GM21390 (cell line): ENCODE data around the gene PIK3C2G.

Experiments
- ATAC-seq: cut with Tn5 transposase; IDR thresholded peaks from one replicate; pipeline ENCODE4 v1.9.1; 2021; ENCODE audit not compliant: unreplicated experiment

PIK3C2G gene

GRCh38 chr12:18551701-18552100 lies 290.4 kb downstream of the PIK3C2G start:
- ATAC-seq: no peak

GRCh38 chr12:18552829-18553228 lies 291.5 kb downstream of the PIK3C2G start:
- ATAC-seq: no peak

DNA sequence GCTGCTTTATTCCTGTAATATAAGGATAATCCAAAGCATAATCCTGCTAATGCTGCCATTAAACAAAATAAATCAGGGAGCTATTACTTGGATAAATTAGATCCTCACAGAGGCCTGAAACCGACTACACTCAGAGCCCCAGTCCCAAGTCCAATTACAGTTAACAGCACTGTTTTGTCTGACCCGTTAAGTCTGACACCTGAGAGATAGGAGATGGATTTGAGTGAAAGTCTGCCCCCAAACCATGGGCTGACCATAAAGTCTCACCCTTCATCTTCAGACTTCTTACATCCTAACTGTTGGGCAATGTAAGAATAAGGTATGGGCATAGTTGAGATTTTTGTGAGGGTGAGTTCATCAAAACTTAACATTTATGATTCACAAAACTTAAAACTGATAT lies 294.8 kb downstream of the PIK3C2G start:
- no peak for ATAC-seq

GRCh38 chr12:18559242-18559641 lies 297.9 kb downstream of the PIK3C2G start:
- no peak for ATAC-seq

- ATAC-seq: no peak
These were observed 301.2 kb downstream of the PIK3C2G start for GRCh38 chr12:18562531-18562930.

- ATAC-seq: no peak
These were observed 303.0 kb downstream of the PIK3C2G start for GRCh38 chr12:18564306-18564705.

GRCh38 chr12:18567787-18568186 lies 306.5 kb downstream of the PIK3C2G start:
- no peak for ATAC-seq

DNA sequence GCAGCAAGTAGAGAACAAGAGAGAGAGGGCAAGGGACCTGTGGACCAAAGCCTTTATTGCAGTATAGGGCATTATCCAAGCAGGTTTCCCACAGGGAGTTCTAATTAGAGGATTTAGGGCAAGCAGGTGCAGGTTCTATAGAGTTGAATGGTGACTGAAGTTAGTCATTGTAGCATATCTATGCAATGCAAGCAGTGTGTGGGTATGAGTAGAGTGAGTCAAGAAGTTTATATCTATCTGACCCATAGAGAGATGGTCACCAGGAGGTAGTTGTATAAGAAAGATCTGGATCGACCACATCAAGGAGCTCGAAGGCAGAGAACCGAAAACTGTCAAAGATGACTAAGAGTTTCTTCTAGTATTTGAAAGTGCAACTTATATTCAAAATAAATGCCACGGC lies 309.2 kb downstream of the PIK3C2G start:
- no peak for ATAC-seq

DNA sequence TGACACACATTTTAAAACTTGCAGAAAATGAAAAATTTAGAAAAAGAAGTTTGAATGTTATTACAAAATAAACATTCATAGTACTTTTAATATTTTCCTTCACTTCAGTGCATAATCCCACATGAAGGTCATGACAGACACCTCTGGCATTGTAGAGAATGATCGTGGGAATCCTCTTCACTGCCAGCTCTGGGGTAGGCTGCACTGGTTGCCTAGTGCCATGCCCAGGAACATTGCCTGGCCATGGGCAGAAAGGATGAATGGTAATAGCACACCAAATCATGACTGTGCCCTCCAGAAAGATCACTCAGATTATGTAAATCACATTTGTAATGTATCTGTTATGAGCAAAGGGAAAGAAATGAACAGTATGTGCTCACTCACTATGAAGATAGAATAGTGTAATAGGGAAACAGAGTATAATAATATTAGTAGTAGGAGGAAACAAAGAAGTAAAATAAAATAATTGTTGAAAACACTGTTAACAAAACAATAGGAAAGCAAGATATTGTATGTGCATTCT lies 314.8 kb downstream of the PIK3C2G start:
- ATAC-seq: no peak

DNA sequence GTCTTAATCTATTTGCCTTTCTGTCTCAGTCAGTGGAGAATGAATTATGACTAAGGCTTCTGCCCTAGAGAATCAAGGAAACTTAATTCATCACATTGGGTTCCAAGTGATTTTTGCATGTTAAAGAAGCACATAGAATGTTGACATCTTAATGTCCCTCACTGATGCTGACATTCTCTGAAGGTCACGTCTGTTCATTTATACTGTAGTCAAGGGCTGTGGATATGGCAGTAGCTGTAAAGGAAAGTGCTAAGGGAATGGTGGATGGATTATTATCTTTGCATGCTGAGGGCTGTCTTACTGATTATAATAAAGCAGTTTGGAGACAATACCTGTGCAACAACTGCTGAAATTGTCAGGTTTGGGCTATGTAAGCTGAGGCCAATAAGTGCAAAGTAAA lies 315.3 kb downstream of the PIK3C2G start:
- ATAC-seq: no peak

DNA sequence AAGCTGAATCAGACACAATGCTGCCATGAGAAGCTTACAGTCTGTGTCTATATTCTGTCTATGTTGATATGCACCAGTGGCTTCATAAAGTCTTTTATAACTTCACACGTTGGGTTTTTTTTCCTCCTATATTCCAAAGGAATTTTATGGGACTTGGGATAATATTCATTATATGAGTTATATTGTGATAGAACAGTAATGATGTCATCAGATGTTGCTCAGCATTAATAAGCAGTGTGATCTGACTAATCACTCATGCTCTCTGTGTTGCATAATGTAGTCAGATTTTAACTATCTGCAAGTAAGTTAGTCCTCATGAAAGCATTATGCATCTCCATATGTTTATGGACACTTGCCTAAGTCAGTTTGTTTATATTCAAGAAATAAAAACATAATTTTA lies 316.9 kb downstream of the PIK3C2G start:
- no peak for ATAC-seq

GRCh38 chr12:18580291-18580690 lies 319.0 kb downstream of the PIK3C2G start:
- ATAC-seq: no peak

- no peak for ATAC-seq
These were observed 319.4 kb downstream of the PIK3C2G start for GRCh38 chr12:18580706-18581105.

DNA sequence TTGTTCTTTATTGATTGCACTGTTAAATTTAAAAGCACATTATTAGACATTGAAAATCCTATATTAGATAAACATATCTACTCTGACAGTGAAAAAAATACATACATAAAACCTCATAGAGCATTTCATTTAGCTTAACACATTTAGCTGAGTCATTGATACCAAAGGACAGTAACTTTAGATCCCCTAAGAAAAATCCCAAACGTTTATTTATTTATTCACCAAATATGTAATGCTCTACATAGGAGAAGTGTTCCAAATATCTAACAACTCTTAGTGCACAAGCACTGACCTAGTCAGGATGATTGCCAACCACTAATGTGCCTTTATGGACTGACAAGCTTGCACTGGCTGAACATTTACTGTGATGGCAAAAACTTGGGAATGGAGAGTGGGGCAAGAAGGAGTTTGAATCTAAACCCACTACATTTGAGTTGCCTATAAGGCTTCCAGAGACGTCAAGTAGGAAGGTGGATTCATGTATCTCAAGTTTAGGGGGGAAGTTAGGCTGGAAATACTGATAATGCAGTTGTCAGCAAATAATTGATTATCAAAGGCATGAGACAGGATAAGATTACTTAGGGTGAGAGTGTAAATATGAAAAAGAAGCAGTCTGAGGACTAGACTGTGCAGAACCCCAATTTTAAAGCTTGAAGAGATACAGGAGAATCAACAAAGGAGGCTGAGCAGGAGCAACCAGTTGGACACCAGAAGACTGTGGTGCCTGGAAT lies 320.1 kb downstream of the PIK3C2G start:
- no peak for ATAC-seq

DNA sequence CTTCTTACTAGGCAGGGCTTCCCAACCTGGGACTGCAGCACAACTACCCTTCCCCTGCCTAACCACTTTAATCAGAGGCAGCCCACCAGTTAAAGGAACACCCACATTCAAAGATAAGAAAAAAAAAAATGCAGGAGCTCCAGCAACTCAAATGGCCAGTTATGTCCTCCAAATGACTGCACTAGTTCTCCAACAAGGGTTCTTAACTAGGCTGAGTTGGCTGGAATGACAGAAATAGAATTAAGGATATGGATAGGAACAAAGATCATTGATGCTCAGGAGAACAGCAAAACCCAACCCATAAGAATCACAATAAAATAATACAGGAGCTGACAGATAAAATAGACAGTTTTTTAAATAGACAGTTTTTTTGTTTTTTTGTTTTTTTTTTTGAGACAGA lies 322.3 kb downstream of the PIK3C2G start:
- no peak for ATAC-seq

DNA sequence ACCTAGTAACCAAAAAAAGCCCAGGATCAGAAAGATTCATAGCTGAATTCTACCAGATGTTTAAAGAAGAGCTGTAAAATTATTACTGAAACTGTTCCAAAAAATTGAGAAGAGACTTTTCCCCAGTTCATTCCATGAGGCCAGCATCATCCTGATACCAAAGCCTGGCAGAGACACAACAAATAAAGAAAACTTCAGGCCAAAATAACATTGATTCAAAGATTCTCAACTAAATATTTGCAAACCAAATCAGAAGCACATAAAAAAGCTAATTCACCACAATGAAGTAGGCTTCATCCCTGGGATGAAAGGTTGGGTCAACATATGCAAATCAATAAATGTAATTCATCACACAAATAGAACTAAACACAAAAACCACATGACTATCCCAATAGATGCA lies 325.3 kb downstream of the PIK3C2G start:
- no peak for ATAC-seq

GRCh38 chr12:18589316-18589715 lies 328.0 kb downstream of the PIK3C2G start:
- ATAC-seq: no peak

- no peak for ATAC-seq
These were observed 330.2 kb downstream of the PIK3C2G start for GRCh38 chr12:18591473-18591872.

GRCh38 chr12:18595412-18595811 lies 334.1 kb downstream of the PIK3C2G start:
- ATAC-seq: no peak

DNA sequence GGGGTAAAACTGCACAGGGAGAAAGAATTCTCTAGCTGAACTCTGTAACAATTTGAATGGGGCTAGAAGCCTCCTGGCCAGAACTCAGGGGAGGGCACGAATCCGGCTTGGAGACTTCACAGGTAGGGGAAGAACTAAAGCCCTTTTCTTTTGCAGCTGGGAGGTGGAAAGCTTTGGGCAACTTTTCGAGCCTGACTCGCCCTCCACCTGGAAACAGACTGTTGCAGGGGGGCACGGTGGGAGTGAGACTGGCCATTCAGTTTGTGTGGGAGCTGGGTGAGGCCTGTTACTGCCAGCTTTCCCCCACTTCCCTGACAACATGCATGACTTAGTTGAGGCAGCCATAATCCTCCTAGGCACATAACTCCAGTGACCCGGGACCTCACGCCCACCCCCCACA lies 340.6 kb downstream of the PIK3C2G start:
- ATAC-seq: no peak

GRCh38 chr12:18612971-18613370 lies 351.7 kb downstream of the PIK3C2G start:
- no peak for ATAC-seq

GRCh38 chr12:18620986-18621385 lies 359.7 kb downstream of the PIK3C2G start:
- no peak for ATAC-seq

GRCh38 chr12:18629445-18629844 lies 368.1 kb downstream of the PIK3C2G start:
- no peak for ATAC-seq
